SJSA1 (cell line): ENCODE measurements around the gene GABRB1. TPM values are rescaled to one million over a fixed set of nuclear protein-coding genes. Genes with fewer than 3 reads are reported as not detected.

Source experiments
- DNase-seq, 2 experiments: peaks; one replicate each; pipeline ENCODE4 v3.0.0-alpha.2; 2015 to 2020; ENCODE audit warnings: low spot score in 2 of 2, low read depth in 1 of 2
- H3K27ac ChIP-seq: fragments of 250-450 bp; sonication (Bioruptor Pico); 2 replicates; pipeline ENCODE4 v1.5.1; 2020; ENCODE audit warnings: mild to moderate bottlenecking, moderate library complexity
- H3K27me3 ChIP-seq: fragments of 250-450 bp; sonication (Bioruptor Pico); replicated peaks from 2 replicates; pipeline ENCODE4 v1.5.1; 2020; ENCODE audit warnings: mild to moderate bottlenecking, moderate library complexity
- H3K36me3 ChIP-seq: fragments of 250-450 bp; sonication (Bioruptor Pico); 2 replicates; pipeline ENCODE4 v1.5.1; 2020; ENCODE audit warnings: mild to moderate bottlenecking
- H3K4me1 ChIP-seq: fragments of 250-450 bp; sonication (Bioruptor Pico); replicated peaks from 2 replicates; pipeline ENCODE4 v1.6.1; 2021; ENCODE audit warnings: mild to moderate bottlenecking
- H3K4me3 ChIP-seq: fragments of 250-450 bp; sonication (Bioruptor Pico); 2 replicates; pipeline ENCODE4 v1.5.1; 2020; ENCODE audit warnings: mild to moderate bottlenecking
- H3K9me3 ChIP-seq: fragments of 250-450 bp; sonication (Bioruptor Pico); replicated peaks from 2 replicates; pipeline ENCODE4 v1.5.1; 2020; ENCODE audit warnings: mild to moderate bottlenecking
- total RNA-seq: library from RNA; depleted of rRNA; stranded (reverse); fragments of >200 nt; shearing (Covaris generic); gene quantifications from 2 replicates; pipeline ENCODE4 v1.2.3, GENCODE V29; 2014

GABRB1 gene
- total RNA-seq, 1 experiment from 2014 or later = not detected

DNA sequence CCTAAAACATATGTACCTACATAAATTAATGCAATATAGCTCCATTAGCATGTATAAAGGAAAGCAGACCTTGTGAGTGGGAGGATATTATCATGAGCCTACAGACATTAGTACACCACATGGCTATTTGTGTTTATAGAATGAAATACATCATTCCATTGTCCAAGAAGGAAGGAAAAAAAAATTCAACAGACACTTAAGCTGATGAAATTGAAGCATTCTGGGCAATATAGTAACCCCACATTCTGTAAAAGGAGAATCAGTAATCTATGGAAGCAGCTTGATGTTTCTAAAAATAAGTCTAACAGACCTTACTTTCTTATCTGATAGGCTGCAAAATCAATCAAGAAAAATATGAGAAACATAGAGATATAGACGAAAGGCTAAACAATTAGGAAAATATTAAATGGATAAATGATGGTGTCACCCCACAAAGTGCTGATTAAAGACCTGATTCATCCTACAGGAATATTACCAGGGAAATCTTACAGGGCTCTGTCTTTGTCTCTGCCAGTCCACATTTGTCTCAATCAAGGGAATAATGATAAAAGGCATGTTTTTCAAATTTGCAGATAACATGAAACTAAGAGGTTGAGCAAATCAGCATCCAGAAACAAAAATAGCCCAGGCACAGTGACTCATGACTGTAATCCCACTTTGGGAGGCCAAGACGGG is 355.3 kb downstream of the GABRB1 start:
- no peak overlapping the region for H3K27ac ChIP-seq
- no peak overlapping the region for H3K4me3 ChIP-seq
- no peaks in the 10 kb centered on the region for H3K9me3 ChIP-seq
- no peaks in the 10 kb centered on the region for H3K36me3 ChIP-seq
- no peaks in the 10 kb centered on the region for H3K4me1 ChIP-seq
- H3K27me3 ChIP-seq = no peaks in the 10 kb centered on the region
- no peak for DNase-seq

DNA sequence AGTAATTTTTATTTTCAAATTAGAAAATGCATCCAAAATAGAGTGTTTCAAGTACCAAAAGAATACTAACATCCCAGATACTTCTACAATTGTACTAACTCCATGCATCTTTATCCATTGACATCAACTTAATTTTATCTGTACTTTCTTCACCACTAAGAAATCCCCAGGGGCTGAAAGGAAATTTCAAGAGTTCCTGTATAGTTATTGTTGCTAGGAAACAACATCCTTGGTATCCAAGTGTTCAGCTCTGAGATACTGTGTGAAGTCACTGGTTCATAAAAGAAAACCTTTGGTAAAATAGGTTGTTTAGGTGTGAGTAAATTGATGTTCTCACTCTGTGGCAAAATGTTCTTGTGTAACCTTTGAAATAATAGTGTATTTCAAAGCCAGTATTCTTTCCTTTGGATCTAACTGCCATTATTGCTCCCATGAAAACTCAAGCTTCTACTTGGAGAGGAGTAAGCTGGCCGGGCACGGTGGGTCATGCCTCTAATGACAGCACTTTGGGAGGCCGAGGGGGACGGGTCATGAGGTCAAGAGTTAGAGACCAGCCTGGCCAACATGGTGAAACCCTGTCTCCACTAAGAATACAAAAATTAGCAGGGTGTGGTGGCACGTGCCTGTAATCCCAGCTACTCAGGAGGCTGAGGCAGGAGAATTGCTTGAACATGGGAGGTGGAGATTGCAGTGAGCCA is 359.2 kb downstream of the GABRB1 start:
- H3K9me3 ChIP-seq = no peaks in the 10 kb centered on the region
- H3K4me3 ChIP-seq = no peak overlapping the region
- no peak overlapping the region for H3K27ac ChIP-seq
- DNase-seq = no peak
- no peaks in the 10 kb centered on the region for H3K36me3 ChIP-seq
- no peaks in the 10 kb centered on the region for H3K27me3 ChIP-seq
- H3K4me1 ChIP-seq = no peaks in the 10 kb centered on the region

DNA sequence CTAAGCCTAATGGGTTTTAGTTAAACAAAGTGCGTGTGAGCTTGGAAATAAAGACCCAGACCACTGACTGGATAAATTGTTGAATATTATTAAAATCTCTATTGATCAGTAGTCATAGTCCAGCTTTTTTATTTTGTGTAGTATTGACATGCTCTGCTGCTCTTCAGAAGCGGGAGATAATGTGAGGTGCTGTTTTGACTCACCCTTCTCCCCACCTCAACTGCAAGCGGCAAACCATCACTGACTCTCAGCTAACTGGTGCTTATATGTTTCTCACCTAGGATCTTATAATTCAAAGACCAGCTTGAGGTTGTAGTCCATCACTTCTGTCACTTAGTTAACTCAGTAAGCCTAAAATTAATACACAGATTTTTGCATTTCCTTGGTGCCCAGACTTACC is 359.9 kb downstream of the GABRB1 start:
- no peaks in the 10 kb centered on the region for H3K27me3 ChIP-seq
- H3K9me3 ChIP-seq = no peaks in the 10 kb centered on the region
- H3K27ac ChIP-seq = no peak overlapping the region
- DNase-seq = no peak
- no peaks in the 10 kb centered on the region for H3K4me1 ChIP-seq
- H3K36me3 ChIP-seq = no peaks in the 10 kb centered on the region
- H3K4me3 ChIP-seq = no peak overlapping the region

DNA sequence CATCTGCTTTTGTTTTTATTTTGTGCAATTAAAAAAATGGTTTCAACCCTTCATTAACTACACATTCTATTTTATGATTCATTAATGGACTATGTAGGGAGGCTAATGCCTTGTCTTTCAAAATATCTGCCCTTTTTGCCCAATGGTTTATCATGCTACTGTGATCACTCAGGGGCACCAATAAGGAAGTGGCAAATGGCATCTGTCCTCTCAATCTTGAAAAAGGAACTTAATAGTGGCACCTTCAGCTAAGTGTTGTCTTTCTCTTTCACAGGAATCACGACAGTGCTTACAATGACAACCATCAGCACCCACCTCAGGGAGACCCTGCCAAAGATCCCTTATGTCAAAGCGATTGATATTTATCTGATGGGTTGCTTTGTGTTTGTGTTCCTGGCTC is 375.0 kb downstream of the GABRB1 start:
- no peaks in the 10 kb centered on the region for H3K4me1 ChIP-seq
- no peak overlapping the region for H3K27ac ChIP-seq
- no peaks in the 10 kb centered on the region for H3K36me3 ChIP-seq
- H3K27me3 ChIP-seq = no peaks in the 10 kb centered on the region
- no peaks in the 10 kb centered on the region for H3K9me3 ChIP-seq
- no peak overlapping the region for H3K4me3 ChIP-seq
- DNase-seq = no peak

DNA sequence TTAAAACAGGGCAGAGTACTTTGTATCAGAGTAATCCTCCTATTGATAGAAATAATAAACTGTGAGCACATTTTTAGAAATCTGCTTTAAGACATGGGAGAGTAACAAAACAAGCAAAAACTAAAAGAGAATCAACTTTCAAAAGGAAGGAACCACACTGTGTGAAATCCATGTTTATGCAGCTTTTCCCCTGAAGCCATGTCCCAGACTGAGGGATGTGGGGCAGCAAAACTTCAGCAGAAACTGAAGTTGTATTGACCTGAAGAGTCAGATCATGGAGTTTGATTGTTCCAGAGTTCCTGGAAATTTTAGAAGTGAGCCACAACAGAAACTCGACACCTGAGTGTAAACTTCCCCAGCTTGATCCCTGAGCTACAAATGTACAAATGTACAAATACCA is 378.9 kb downstream of the GABRB1 start:
- no peaks in the 10 kb centered on the region for H3K9me3 ChIP-seq
- no peaks in the 10 kb centered on the region for H3K36me3 ChIP-seq
- no peak overlapping the region for H3K27ac ChIP-seq
- no peaks in the 10 kb centered on the region for H3K4me1 ChIP-seq
- no peaks in the 10 kb centered on the region for H3K27me3 ChIP-seq
- no peak overlapping the region for H3K4me3 ChIP-seq
- no peak for DNase-seq

DNA sequence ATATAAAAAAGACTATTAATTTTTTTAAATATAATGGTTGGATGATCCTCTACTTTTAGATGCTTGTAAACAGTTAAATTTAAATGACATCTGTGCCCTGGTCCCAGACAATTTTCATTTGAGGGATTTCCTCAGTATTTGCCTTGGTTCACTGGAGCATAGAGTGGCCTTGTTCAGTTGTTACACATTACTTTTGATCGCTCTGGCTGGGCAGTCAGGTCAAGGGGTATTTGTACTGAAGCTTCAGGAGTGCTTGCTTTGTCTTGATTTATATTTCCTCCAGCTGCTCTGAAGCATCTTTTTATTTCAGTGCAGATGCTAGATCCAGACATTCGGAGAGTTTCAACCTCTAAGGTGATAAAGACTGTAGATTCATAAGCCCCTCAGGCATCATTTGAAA is 382.2 kb downstream of the GABRB1 start:
- no peaks in the 10 kb centered on the region for H3K27me3 ChIP-seq
- no peak overlapping the region for H3K4me3 ChIP-seq
- no peaks in the 10 kb centered on the region for H3K9me3 ChIP-seq
- H3K4me1 ChIP-seq = no peaks in the 10 kb centered on the region
- no peak for DNase-seq
- no peaks in the 10 kb centered on the region for H3K36me3 ChIP-seq
- H3K27ac ChIP-seq = no peak overlapping the region

DNA sequence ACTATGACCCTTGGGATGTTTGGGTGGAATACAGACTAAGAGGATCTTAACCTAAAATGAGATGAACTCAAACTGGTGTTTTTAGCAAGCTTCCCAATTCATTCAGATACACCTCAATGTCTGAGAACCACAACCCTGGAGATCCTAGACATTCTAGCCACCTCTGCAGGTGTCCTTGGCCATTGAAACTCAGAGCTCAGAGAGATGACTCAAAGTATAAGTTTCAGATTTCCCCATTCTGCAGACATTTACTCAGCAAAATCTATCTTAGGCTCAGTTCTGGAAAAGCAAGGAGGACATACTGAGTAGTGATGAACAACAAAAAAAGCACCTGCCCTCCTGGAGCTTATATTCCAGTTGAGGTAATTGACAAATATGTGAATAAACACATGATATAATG is 384.4 kb downstream of the GABRB1 start:
- no peak for DNase-seq
- H3K27ac ChIP-seq = no peak overlapping the region
- no peak overlapping the region for H3K4me3 ChIP-seq
- no peaks in the 10 kb centered on the region for H3K4me1 ChIP-seq
- H3K27me3 ChIP-seq = no peaks in the 10 kb centered on the region
- no peaks in the 10 kb centered on the region for H3K9me3 ChIP-seq
- no peaks in the 10 kb centered on the region for H3K36me3 ChIP-seq

DNA sequence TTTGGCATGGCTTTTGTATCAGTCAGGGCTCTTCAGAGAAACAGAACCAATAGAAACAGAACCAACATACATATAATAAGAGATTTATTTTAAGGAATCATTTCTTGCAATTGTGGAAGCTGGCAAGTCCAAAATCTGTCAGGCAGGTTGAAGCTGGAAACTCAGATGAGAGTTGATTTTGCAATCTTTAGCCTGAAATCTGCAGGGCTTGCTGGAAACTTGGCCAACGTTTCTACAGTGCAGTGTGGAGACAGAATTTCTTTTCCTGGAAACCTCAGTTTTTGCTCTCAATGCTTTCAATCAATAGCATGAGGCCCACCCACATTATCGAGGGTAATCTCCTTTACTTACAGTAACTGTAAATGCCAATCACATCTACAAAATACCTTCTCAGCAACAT is 386.8 kb downstream of the GABRB1 start:
- no peaks in the 10 kb centered on the region for H3K36me3 ChIP-seq
- H3K4me3 ChIP-seq = no peak overlapping the region
- DNase-seq = no peak

DNA sequence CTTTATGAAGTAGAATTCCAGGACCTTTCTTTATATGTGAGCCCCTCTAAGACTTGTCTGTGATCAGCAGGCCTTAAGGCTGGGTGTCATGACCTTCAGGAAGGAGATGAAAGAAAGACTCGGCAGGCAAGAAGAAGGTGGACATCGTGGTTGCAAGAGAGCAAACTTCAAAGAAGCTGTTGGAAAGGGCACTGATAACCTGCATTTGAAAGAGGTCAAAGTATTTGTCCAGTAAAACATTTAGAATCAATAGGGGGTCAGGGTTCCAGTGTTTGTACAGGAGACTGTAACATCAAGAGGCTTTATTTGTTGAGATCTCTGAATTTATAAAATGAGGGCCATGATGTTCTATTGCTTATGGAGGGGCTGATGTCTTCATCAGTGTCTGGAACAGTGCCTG is 387.9 kb downstream of the GABRB1 start:
- no peaks in the 10 kb centered on the region for H3K36me3 ChIP-seq
- no peak overlapping the region for H3K27ac ChIP-seq
- no peak overlapping the region for H3K4me3 ChIP-seq
- no peak for DNase-seq
- H3K9me3 ChIP-seq = no peaks in the 10 kb centered on the region
- H3K4me1 ChIP-seq = no peaks in the 10 kb centered on the region
- no peaks in the 10 kb centered on the region for H3K27me3 ChIP-seq

More for the DNA sequence above, 386.8 kb downstream of the GABRB1 start:
- Histone ChIP-seq H3K9me3 (no peaks in the 10 kb centered on the region), H3K27me3 (no peaks in the 10 kb centered on the region), H3K4me1 (no peaks in the 10 kb centered on the region), H3K27ac (no peak overlapping the region)

DNA sequence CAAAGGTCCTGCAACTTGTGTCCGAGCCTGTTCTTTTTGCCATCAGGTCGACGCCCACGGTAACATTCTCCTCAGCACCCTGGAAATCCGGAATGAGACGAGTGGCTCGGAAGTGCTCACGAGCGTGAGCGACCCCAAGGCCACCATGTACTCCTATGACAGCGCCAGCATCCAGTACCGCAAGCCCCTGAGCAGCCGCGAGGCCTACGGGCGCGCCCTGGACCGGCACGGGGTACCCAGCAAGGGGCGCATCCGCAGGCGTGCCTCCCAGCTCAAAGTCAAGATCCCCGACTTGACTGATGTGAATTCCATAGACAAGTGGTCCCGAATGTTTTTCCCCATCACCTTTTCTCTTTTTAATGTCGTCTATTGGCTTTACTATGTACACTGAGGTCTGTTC is 394.3 kb downstream of the GABRB1 start:
- DNase-seq = no peak
- Histone ChIP-seq H3K9me3 (no peaks in the 10 kb centered on the region), H3K27ac (no peak overlapping the region), H3K27me3 (no peaks in the 10 kb centered on the region), H3K36me3 (no peaks in the 10 kb centered on the region), H3K4me3 (no peak overlapping the region), H3K4me1 (no peaks in the 10 kb centered on the region)

DNA sequence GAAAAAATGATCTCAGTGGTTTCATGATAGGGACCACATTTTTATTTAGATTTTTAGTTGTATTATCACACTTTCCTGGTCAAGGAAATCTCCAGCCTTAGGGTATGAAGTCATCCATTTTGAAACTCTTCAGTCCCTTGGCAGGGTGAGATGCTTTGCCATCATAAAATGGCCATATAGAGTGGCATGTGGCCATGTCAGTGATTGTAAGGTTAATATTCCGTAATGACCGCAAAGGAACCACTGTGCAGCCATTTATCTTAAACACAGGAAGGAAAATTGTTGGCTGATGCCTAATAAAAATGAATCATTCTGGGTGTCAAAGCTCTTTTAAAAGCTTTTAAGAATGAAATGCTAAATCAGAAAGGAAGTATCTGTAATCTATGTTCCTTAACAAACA is 396.6 kb downstream of the GABRB1 start:
- H3K9me3 ChIP-seq = no peaks in the 10 kb centered on the region
- no peak for DNase-seq

DNA sequence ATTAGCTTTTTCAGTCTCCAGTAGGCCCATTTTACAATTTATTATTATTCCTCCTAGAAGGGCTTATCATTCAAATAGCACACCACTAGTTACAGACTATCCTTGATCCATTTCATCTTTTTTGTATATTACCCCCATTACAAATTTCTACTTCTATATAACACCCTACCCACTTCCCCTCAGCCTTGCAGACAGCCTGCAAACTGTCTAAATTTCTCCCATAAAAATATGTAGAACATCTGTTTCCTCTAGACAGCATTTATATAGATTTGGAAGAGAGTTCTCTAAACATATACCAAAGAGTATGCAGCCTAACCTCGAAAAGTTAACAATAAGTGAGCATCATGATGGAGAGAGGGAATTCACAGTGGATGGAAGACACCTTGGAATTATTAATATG is 401.4 kb downstream of the GABRB1 start:
- Histone ChIP-seq H3K36me3 (no peaks in the 10 kb centered on the region), H3K9me3 (no peaks in the 10 kb centered on the region), H3K27me3 (no peaks in the 10 kb centered on the region), H3K4me1 (no peaks in the 10 kb centered on the region), H3K27ac (no peak overlapping the region), H3K4me3 (no peak overlapping the region)
- DNase-seq = no peak

More for the DNA sequence above, 396.6 kb downstream of the GABRB1 start:
- Histone ChIP-seq H3K4me1 (no peaks in the 10 kb centered on the region), H3K4me3 (no peak overlapping the region), H3K27ac (no peak overlapping the region), H3K27me3 (no peaks in the 10 kb centered on the region), H3K36me3 (no peaks in the 10 kb centered on the region)

DNA sequence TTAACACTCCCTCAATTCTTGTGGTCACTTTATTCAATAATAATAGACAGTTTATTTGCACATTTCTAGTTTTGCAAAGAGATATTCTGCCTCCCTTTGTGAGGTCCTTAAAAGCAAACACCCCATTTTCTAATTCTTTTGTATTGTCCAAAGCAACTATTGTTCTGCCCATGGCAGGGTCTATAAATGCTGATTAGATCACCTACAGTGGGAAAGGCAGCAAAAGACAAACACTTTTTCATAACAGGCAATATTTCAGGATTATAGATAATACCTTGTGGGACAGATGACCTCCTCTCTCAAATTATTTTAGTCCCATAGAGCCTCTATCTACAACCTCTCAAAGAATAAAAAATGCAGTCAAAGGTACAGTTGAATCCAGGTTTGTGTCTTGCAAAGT is 403.6 kb downstream of the GABRB1 start:
- H3K27me3 ChIP-seq = no peaks in the 10 kb centered on the region
- no peaks in the 10 kb centered on the region for H3K36me3 ChIP-seq
- H3K27ac ChIP-seq = no peak overlapping the region
- H3K9me3 ChIP-seq = no peaks in the 10 kb centered on the region
- H3K4me3 ChIP-seq = no peak overlapping the region
- no peak for DNase-seq
- H3K4me1 ChIP-seq = no peaks in the 10 kb centered on the region

DNA sequence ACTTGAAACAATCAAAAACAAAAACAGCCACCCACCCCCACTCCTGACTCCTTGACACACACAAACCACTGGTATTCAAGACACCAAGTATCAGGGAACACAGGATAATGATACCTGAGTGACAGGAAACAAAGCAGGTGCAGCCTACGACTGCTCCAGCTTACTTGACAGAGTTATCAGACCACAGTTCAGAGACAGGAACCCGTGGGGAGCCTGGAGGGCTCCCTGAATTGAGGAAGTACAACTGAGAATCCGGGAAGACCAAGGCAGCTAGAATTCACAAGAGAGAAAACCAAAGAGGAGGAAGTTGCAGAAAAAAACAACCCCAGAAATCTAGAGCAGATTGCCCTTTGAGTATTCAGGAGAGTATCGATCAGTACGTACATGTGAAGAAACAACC is 411.6 kb downstream of the GABRB1 start:
- no peak overlapping the region for H3K4me3 ChIP-seq
- no peak for DNase-seq
- no peaks in the 10 kb centered on the region for H3K4me1 ChIP-seq
- H3K36me3 ChIP-seq = no peaks in the 10 kb centered on the region
- no peaks in the 10 kb centered on the region for H3K9me3 ChIP-seq
- H3K27ac ChIP-seq = no peak overlapping the region
- H3K27me3 ChIP-seq = no peaks in the 10 kb centered on the region

DNA sequence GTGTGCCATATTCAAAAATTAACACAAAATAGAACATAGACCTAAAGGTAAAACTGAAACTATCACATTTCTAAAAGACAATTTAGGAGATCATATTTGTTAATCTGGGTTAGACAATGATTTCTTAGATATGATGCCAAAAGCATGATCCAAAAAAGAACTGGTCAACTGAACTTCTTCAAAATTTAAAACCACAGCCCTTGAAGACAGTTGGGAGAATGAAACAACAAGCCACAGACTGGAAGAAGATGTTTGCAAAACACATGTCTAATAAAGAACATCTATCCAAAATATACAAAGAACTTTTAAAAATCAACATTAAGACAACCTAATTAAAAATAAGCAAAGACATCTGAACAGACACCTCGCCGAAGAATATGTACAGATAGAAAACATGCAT is 412.7 kb downstream of the GABRB1 start:
- no peaks in the 10 kb centered on the region for H3K9me3 ChIP-seq

More for the DNA sequence above, 412.7 kb downstream of the GABRB1 start:
- H3K4me1 ChIP-seq = no peaks in the 10 kb centered on the region
- H3K36me3 ChIP-seq = no peaks in the 10 kb centered on the region
- DNase-seq = no peak
- no peak overlapping the region for H3K4me3 ChIP-seq
- no peaks in the 10 kb centered on the region for H3K27me3 ChIP-seq
- no peak overlapping the region for H3K27ac ChIP-seq
